PC-3 (cell line): ENCODE measurements around the gene DOK3.

Experiments
- EZH2 ChIP-seq: fragments of 300-600 bp; sonication (generic); IDR thresholded peaks from one replicate; pipeline ENCODE4 v1.6.1; 2017; ENCODE audit warnings: antibody characterized with exemption, mild to moderate bottlenecking, low read length; ENCODE audit not compliant: unreplicated experiment
- TF ChIP-seq, protein P1 (sequence below): fragments of 300-600 bp; sonication (generic); conservative IDR thresholded peaks from 2 replicates; pipeline ENCODE4 v1.5.1; 2017; ENCODE audit warnings: antibody characterized with exemption, low read depth, mild to moderate bottlenecking, low read length

DNA sequence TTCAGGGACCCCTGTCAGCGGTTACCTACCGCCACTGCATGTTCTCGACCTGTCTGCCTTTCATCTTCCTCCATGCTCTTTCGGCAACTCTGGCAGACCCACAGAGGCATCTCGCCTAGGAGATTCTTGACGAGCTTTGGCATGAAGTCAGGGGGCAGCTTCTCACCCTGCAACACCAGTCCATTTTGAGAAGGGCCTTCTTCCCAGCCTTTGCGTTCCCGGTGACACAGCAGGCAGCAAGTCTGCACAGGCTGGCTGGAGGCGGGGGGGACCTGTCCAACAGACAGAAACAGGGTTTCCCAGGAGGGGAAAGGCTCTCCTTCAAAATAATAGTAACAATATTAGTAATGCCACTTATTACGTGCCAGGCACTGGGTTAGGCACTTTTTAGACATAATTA lies 29.2 kb upstream of the DOK3 start:
- TF ChIP-seq, protein P1, sequence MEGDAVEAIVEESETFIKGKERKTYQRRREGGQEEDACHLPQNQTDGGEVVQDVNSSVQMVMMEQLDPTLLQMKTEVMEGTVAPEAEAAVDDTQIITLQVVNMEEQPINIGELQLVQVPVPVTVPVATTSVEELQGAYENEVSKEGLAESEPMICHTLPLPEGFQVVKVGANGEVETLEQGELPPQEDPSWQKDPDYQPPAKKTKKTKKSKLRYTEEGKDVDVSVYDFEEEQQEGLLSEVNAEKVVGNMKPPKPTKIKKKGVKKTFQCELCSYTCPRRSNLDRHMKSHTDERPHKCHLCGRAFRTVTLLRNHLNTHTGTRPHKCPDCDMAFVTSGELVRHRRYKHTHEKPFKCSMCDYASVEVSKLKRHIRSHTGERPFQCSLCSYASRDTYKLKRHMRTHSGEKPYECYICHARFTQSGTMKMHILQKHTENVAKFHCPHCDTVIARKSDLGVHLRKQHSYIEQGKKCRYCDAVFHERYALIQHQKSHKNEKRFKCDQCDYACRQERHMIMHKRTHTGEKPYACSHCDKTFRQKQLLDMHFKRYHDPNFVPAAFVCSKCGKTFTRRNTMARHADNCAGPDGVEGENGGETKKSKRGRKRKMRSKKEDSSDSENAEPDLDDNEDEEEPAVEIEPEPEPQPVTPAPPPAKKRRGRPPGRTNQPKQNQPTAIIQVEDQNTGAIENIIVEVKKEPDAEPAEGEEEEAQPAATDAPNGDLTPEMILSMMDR = no peak
- TF ChIP-seq EZH2 = no peak
